GM21737 (cell line): ENCODE measurements around the gene HSPA12B.

Experiments used
- ATAC-seq: cut with Tn5 transposase; IDR thresholded peaks from one replicate; pipeline ENCODE4 v1.9.1; 2021; ENCODE audit warnings: mild to moderate bottlenecking, moderate library complexity; ENCODE audit not compliant: unreplicated experiment

Gene HSPA12B

DNA sequence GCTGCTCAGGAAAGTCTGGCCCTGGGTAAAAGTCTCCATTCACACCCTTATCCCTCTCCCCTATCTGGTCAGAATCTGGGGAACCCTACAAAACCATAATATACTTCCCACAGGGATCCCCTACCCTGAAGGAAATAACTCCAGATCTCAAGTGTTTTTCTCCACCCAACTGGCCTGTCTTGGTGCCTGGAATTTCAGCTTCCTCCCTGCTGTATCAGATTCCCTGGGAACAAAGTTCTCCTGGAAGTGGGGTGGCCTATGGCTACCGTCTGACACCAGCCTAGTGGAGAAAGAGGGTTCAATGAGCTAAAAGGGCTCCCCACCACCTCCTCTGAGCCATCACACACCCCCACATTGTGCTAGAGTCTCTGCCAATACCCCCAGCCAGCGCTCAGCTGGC is 15.0 kb downstream of the HSPA12B start:
- ATAC-seq = no peak

- ATAC-seq = no peak
Measured at GRCh38 chr20:3748073-3748472, 15.6 kb downstream of the HSPA12B start.

GRCh38 chr20:3749087-3749688 is 16.7 kb downstream of the HSPA12B start:
- ATAC-seq = no peak

DNA sequence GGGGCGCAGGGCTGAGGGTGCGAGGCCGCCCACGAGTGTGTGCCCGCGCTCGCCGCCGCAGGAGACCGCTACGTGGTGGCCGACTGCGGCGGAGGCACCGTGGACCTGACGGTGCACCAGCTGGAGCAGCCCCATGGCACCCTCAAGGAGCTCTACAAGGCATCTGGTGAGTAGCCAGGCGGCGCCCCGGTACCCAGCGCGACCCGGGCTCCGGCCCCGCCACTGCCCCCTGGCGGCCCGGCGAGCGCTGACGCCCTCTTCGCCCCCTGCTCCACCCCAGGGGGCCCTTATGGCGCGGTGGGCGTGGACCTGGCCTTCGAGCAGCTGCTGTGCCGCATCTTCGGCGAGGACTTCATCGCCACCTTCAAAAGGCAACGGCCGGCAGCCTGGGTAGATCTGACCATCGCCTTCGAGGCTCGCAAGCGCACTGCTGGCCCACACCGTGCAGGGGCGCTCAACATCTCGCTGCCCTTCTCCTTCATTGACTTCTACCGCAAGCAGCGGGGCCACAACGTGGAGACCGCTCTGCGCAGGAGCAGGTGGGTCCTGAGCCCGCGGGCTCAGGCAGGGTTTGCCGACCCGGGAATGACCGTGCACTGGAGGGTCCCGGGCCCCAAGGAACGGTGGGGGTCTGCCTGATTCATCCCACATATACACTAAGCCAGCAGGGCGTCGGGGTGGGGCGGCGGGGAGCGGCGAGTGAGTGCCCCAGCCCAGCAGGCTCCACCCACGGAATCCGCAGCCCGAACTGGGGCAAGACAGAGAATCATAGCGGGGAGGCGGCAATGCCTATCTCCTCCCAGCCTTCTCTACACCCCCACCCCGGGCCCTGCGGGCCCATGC is 17.4 kb downstream of the HSPA12B start:
- ATAC-seq = no peak

GRCh38 chr20:3751305-3751674 is 18.8 kb downstream of the HSPA12B start:
- ATAC-seq = no peak

DNA sequence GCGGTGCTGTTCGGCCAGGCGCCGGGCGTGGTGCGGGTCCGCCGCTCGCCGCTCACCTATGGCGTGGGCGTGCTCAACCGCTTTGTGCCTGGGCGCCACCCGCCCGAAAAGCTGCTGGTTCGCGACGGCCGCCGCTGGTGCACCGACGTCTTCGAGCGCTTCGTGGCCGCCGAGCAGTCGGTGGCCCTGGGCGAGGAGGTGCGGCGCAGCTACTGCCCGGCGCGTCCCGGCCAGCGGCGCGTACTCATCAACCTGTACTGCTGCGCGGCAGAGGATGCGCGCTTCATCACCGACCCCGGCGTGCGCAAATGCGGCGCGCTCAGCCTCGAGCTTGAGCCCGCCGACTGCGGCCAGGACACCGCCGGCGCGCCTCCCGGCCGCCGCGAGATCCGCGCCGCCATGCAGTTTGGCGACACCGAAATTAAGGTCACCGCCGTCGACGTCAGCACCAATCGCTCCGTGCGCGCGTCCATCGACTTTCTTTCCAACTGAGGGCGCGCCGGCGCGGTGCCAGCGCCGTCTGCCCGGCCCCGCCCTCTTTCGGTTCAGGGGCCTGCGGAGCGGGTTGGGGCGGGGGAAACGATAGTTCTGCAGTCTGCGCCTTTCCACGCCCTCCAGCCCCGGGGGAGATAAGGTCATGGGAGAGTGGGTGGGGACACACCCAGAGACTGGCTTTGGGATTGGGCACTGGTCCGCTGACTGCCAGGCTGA is 19.3 kb downstream of the HSPA12B start:
- no peak for ATAC-seq

DNA sequence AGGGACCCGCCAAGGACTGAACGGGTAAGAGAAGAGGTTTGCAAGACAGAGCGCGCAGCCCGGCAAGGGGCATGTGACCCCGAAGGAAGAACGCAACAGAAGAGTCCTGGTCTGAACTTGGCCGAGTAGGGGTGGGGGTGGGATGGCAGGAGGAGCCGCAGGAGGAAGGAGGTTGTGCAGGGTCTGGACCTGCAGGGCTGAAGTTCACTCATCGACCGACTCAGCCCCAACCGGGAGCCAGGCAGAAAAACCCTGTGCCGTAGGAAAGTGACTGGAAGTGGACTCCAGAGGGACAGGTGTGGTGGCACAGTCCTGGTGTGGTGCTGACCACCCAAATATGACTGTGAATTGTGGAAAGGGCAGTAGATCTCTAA is 19.9 kb downstream of the HSPA12B start:
- no peak for ATAC-seq

DNA sequence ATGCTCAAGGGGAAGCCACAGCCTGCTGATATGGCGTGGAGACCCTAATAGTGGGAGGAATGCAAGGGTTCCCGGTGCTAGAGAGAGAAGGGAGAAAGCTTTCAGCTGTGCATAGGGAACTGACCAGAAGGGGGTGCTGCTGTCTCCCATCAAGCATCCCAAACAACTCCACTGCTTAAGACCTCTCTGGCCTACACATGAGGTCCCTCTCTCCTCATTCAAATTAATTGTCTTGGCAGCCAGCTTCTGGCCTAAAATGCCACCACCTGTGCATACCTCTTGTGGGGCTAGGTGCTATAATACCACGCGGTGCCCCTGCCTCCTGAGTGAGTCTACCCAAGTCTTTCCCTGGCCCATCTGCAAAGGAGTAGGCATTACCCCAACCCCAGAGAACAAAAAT is 20.6 kb downstream of the HSPA12B start:
- no peak for ATAC-seq

- ATAC-seq = no peak
Measured at GRCh38 chr20:3753501-3754275, 21.2 kb downstream of the HSPA12B start.

DNA sequence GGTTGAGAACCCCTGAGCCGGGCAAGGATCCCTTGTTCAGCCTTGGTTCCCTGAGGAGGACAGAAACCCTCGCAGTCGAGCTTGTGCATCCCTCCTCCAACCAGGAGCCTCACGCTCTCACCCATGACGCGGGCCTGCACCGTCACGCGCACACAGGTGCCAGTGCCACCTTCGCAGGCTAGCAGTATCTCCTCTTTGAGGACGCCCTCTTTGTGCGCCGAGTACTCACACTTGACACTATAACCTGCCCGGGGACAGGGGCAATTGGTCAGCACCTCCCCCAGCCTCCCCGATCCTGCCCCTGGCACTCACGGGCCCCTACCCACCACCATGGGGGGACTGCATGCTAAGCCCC is 21.8 kb downstream of the HSPA12B start:
- ATAC-seq = no peak

GRCh38 chr20:3755269-3755668 is 22.8 kb downstream of the HSPA12B start:
- ATAC-seq = no peak

DNA sequence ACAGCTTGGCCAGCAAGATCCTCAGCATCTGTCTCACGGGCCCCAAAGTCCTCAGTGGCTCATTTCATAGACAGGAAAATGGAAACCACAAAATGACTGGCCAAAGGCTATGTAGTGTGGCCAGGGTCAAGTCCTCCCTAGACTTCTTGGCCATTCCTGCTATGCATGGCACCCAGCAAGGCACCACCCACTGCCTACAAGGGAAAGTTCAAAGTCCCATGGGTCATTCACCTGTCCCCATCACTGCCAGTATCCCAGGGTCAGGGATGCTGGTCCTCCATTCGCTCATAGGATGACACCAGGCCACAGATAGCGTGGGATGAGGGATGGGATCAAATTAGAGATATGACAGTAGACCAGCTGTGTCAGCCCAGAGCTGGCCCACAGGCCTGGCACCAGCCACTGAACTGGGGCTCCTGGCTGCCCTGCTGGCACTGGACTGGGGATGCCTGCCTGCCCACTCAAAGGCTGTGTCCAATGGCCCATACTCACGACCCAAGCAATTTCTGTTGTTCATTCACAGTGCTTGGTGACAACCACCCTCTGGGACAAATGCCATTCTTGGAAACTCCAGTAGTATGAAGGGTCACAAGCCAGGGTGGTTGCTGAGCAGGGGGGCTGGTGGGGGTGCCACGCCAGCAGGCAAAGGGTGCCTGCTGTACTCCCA is 23.5 kb downstream of the HSPA12B start:
- ATAC-seq = no peak

GRCh38 chr20:3757268-3757667 is 24.8 kb downstream of the HSPA12B start:
- ATAC-seq = no peak

GRCh38 chr20:3758566-3758965 is 26.1 kb downstream of the HSPA12B start:
- no peak for ATAC-seq

- no peak for ATAC-seq
Measured at GRCh38 chr20:3759316-3759823, 26.9 kb downstream of the HSPA12B start.

GRCh38 chr20:3759884-3760283 is 27.4 kb downstream of the HSPA12B start:
- no peak for ATAC-seq

DNA sequence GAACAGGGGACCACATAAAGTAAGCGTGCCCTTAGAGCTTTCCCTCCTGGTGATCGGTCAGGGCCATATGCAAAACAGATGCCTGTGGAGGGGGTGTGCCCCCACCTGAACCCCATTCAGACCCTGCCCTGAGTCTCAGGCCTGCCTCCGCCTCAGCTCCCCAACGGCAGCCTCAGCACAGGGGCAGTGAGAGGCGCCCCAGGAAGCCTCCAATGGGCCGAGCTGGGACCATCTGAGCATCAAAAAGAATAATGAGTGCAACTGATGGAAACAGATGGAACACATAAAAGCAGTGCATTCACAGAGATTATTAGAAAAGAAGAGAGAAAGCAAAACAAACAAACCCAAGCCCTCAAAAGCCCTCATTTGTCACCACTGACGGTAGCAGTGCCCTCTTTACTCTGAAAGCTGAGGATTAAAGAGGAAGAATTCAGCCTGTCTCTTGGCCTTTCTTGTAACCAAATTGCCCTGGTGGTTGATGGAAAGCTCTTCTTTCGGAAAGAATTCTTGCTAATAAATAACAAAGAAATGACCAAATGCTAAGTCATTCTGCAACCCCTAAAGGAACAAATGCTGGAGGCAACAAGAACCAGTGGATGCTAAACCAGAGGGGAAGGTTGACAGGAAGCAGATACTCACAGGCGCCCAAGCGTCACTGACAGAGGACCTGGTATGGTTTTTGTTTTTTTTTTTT is 28.3 kb downstream of the HSPA12B start:
- no peak for ATAC-seq

GRCh38 chr20:3763671-3764601 is 31.5 kb downstream of the HSPA12B start:
- ATAC-seq = no peak

- no peak for ATAC-seq
Measured at GRCh38 chr20:3764659-3765058, 32.2 kb downstream of the HSPA12B start.
